ENCODE measurements around the gene SND1. TPM values are rescaled to one million over a fixed set of nuclear protein-coding genes. Genes with fewer than 3 reads are reported as not detected.

Gene SND1
- total and polyA plus RNA-seq, 4 donors: 59.4 to 214 (median 84.1) TPM

DNA sequence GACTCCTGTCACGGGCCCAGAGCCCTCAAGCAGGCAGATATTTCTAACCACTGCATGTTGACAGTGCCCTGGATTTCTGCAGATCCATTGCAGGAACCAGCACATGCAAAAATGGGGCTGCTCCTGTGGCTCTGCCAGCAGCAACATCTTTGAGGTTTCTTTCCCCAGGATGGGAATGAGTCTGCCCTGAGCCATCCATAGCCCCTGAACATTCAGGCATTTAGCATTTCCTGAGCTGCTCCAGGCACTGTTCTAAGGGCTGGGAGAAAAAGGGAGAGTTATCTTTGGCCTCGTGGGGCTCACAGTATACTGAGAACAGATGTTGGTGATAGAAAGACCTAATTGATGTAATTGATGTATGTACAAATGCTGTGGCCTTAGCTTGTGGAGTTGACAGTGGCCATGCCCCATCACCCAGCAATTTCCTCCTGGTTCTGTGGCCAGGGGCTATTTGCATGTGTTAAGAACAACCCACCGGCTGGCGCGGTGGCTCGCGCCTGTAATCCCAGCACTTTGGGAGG lies 445.3 kb downstream of the SND1 start:
- Histone ChIP-seq H3K9me3 (ENCODE audit: control insufficient read depth in 4 of 4, low read length in 3 of 4) (no peaks in the 10 kb centered on the region), H3K4me1 (ENCODE audit: control insufficient read depth in 4 of 4, insufficient read depth in 4 of 4, low read length in 3 of 4) (no peaks in the 10 kb centered on the region), H3K36me3 (ENCODE audit: control insufficient read depth in 4 of 4, insufficient read depth in 3 of 4, low read depth in 1 of 4, low read length in 3 of 4) (peaks cover 0 to 27% (median 11%) of the 10 kb centered on the region in 4 donors), H3K9ac (ENCODE audit: low read depth in 1 of 2, low read length in 2 of 2) (no peak overlapping the region), H3K27me3 (ENCODE audit: control insufficient read depth in 4 of 4, insufficient read depth in 4 of 4, low read length in 3 of 4) (no peaks in the 10 kb centered on the region), H3K4me3 (ENCODE audit: low read depth in 1 of 3, low read length in 3 of 3) (no peak overlapping the region), H3K27ac (ENCODE audit: low read depth in 1 of 2, low read length in 2 of 2) (no peak overlapping the region)
- DNase-seq (ENCODE audit: low spot score): no peak
- 96% methylated on average over 7 of the region's 7 CpGs for WGBS
- no peak for TF ChIP-seq FOXA2 (IDR thresholded peaks at IDR 0.05)
- TF ChIP-seq RAD21 (IDR thresholded peaks at IDR 0.05): no peak

DNA sequence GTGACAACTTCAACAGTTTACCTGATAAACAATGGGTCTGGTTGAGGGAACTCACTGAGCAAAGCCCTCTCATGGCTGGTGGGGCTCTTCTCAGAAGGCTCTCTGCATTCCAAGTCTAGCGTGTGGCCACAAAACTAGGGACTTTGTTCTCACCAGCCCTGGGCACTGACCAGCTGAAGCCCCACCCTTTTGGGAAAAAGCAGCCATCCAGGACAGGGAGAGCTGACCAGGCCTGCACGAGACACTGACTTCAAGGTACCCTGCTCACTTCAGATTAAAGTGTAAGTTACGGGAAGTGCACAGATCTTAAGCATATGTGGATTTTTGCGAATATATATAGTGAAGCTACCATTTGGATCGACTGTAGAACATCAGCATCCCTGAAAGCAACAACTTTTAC lies 446.6 kb downstream of the SND1 start:
- Histone ChIP-seq H3K4me1 (ENCODE audit: control insufficient read depth in 4 of 4, insufficient read depth in 4 of 4, low read length in 3 of 4) (peaks cover 0 to 6% (median 0%) of the 10 kb centered on the region in 4 donors), H3K27me3 (ENCODE audit: control insufficient read depth in 4 of 4, insufficient read depth in 4 of 4, low read length in 3 of 4) (no peaks in the 10 kb centered on the region), H3K4me3 (ENCODE audit: low read depth in 1 of 3, low read length in 3 of 3) (no peak overlapping the region), H3K9me3 (ENCODE audit: control insufficient read depth in 4 of 4, low read length in 3 of 4) (no peaks in the 10 kb centered on the region), H3K36me3 (ENCODE audit: control insufficient read depth in 4 of 4, insufficient read depth in 3 of 4, low read depth in 1 of 4, low read length in 3 of 4) (peaks cover 0 to 14% (median 6%) of the 10 kb centered on the region in 4 donors), H3K9ac (ENCODE audit: low read depth in 1 of 2, low read length in 2 of 2) (no peak overlapping the region), H3K27ac (ENCODE audit: low read depth in 1 of 2, low read length in 2 of 2) (no peak overlapping the region)
- TF ChIP-seq TAF1 (conservative IDR thresholded peaks at IDR 0.05) (no peak), YY1 (IDR thresholded peaks at IDR 0.05) (no peak), NR2F2 (IDR thresholded peaks at IDR 0.05) (no peak), EGR1 (IDR thresholded peaks at IDR 0.05; ENCODE audit: low read depth in 2 of 2) (no peak), HNF4G (IDR thresholded peaks at IDR 0.05) (no peak), SP1 (IDR thresholded peaks at IDR 0.05) (no peak), GABPA (IDR thresholded peaks at IDR 0.05 in 1 of 2, conservative IDR thresholded peaks at IDR 0.05 in 1 of 2) (no peak), RAD21 (IDR thresholded peaks at IDR 0.05) (no peak), JUND (IDR thresholded peaks at IDR 0.05) (no peak), FOXA2 (IDR thresholded peaks at IDR 0.05) (no peak), FOXA1 (IDR thresholded peaks at IDR 0.05) (no peak), RXRA (IDR thresholded peaks at IDR 0.05) (no peak), HNF4A (conservative IDR thresholded peaks at IDR 0.05) (no peak)
- TF ChIP-seq, protein P1, sequence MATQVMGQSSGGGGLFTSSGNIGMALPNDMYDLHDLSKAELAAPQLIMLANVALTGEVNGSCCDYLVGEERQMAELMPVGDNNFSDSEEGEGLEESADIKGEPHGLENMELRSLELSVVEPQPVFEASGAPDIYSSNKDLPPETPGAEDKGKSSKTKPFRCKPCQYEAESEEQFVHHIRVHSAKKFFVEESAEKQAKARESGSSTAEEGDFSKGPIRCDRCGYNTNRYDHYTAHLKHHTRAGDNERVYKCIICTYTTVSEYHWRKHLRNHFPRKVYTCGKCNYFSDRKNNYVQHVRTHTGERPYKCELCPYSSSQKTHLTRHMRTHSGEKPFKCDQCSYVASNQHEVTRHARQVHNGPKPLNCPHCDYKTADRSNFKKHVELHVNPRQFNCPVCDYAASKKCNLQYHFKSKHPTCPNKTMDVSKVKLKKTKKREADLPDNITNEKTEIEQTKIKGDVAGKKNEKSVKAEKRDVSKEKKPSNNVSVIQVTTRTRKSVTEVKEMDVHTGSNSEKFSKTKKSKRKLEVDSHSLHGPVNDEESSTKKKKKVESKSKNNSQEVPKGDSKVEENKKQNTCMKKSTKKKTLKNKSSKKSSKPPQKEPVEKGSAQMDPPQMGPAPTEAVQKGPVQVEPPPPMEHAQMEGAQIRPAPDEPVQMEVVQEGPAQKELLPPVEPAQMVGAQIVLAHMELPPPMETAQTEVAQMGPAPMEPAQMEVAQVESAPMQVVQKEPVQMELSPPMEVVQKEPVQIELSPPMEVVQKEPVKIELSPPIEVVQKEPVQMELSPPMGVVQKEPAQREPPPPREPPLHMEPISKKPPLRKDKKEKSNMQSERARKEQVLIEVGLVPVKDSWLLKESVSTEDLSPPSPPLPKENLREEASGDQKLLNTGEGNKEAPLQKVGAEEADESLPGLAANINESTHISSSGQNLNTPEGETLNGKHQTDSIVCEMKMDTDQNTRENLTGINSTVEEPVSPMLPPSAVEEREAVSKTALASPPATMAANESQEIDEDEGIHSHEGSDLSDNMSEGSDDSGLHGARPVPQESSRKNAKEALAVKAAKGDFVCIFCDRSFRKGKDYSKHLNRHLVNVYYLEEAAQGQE (IDR thresholded peaks at IDR 0.05): no peak
- TF ChIP-seq, protein P2, sequence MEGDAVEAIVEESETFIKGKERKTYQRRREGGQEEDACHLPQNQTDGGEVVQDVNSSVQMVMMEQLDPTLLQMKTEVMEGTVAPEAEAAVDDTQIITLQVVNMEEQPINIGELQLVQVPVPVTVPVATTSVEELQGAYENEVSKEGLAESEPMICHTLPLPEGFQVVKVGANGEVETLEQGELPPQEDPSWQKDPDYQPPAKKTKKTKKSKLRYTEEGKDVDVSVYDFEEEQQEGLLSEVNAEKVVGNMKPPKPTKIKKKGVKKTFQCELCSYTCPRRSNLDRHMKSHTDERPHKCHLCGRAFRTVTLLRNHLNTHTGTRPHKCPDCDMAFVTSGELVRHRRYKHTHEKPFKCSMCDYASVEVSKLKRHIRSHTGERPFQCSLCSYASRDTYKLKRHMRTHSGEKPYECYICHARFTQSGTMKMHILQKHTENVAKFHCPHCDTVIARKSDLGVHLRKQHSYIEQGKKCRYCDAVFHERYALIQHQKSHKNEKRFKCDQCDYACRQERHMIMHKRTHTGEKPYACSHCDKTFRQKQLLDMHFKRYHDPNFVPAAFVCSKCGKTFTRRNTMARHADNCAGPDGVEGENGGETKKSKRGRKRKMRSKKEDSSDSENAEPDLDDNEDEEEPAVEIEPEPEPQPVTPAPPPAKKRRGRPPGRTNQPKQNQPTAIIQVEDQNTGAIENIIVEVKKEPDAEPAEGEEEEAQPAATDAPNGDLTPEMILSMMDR (IDR thresholded peaks at IDR 0.05; ENCODE audit: low read depth, low read length, missing input control): no peak
- TF ChIP-seq, protein P3, sequence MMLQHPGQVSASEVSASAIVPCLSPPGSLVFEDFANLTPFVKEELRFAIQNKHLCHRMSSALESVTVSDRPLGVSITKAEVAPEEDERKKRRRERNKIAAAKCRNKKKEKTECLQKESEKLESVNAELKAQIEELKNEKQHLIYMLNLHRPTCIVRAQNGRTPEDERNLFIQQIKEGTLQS (IDR thresholded peaks at IDR 0.05): no peak
- TF ChIP-seq, protein P4, sequence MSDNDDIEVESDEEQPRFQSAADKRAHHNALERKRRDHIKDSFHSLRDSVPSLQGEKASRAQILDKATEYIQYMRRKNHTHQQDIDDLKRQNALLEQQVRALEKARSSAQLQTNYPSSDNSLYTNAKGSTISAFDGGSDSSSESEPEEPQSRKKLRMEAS (IDR thresholded peaks at IDR 0.05): no peak
- TF ChIP-seq, protein P5, sequence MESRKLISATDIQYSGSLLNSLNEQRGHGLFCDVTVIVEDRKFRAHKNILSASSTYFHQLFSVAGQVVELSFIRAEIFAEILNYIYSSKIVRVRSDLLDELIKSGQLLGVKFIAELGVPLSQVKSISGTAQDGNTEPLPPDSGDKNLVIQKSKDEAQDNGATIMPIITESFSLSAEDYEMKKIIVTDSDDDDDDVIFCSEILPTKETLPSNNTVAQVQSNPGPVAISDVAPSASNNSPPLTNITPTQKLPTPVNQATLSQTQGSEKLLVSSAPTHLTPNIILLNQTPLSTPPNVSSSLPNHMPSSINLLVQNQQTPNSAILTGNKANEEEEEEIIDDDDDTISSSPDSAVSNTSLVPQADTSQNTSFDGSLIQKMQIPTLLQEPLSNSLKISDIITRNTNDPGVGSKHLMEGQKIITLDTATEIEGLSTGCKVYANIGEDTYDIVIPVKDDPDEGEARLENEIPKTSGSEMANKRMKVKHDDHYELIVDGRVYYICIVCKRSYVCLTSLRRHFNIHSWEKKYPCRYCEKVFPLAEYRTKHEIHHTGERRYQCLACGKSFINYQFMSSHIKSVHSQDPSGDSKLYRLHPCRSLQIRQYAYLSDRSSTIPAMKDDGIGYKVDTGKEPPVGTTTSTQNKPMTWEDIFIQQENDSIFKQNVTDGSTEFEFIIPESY (IDR thresholded peaks at IDR 0.05): no peak
- WGBS: 94% methylated on average over 5 of the region's 5 CpGs
- DNase-seq (ENCODE audit: low spot score): no peak

Data from liver (tissue), 9 donors.